Measurements from ENCODE around the gene MYL10. TPM values are rescaled to one million over a fixed set of nuclear protein-coding genes. Genes with fewer than 3 reads are reported as not detected.

Gene MYL10
- polyA plus RNA-seq, 4 donors, result not detected

GRCh38 chr7:101575168-101575567, 53.9 kb downstream of the MYL10 start:
- H3K4me3 ChIP-seq (ENCODE audit: low read depth in 1 of 3, low read length in 3 of 3), result no peak overlapping the region
- no peak for FAIRE-seq
- DNase-seq, result no peak

GRCh38 chr7:101572156-101572555, 56.9 kb downstream of the MYL10 start:
- no peak for FAIRE-seq

More at GRCh38 chr7:101575168-101575567, 53.9 kb downstream of the MYL10 start:
- no peak overlapping the region for H3K27ac ChIP-seq (ENCODE audit: low read depth in 1 of 3, low read length in 2 of 3)
- H3K27me3 ChIP-seq (ENCODE audit: control insufficient read depth in 3 of 3, insufficient read depth in 3 of 3, low read length in 3 of 3), result no peaks in the 10 kb centered on the region
- H3K4me1 ChIP-seq (ENCODE audit: control insufficient read depth in 3 of 3, insufficient read depth in 2 of 3, low read depth in 1 of 3, low read length in 2 of 3), result no peaks in the 10 kb centered on the region
- no peaks in the 10 kb centered on the region for H3K36me3 ChIP-seq (ENCODE audit: control insufficient read depth in 3 of 3, insufficient read depth in 2 of 3, low read depth in 1 of 3, low read length in 3 of 3)
- peaks cover 0 to 17% of the 10 kb centered on the region in 2 donors for H3K9me3 ChIP-seq (ENCODE audit: control insufficient read depth in 2 of 2, insufficient read depth in 1 of 2, low read depth in 1 of 2, low read length in 1 of 2)
- WGBS, 3 donors, result 47 to 59% (median 59%) methylated on average over 2 of the region's 2 CpGs

GRCh38 chr7:101567230-101567629, 61.9 kb downstream of the MYL10 start:
- WGBS, 3 donors, result 86 to 92% (median 90%) methylated on average over 7 of the region's 7 CpGs
- Histone ChIP-seq H3K36me3 (ENCODE audit: control insufficient read depth in 3 of 3, insufficient read depth in 2 of 3, low read depth in 1 of 3, low read length in 3 of 3) (no peaks in the 10 kb centered on the region), H3K9me3 (ENCODE audit: control insufficient read depth in 2 of 2, insufficient read depth in 1 of 2, low read depth in 1 of 2, low read length in 1 of 2) (no peaks in the 10 kb centered on the region), H3K27me3 (ENCODE audit: control insufficient read depth in 3 of 3, insufficient read depth in 3 of 3, low read length in 3 of 3) (peaks cover 0 to 3% (median 0%) of the 10 kb centered on the region in 3 donors), H3K4me3 (ENCODE audit: low read depth in 1 of 3, low read length in 3 of 3) (no peak overlapping the region), H3K4me1 (ENCODE audit: control insufficient read depth in 3 of 3, insufficient read depth in 2 of 3, low read depth in 1 of 3, low read length in 2 of 3) (no peaks in the 10 kb centered on the region), H3K27ac (ENCODE audit: low read depth in 1 of 3, low read length in 2 of 3) (no peak overlapping the region)
- FAIRE-seq (no peak), DNase-seq (no peak)

More at GRCh38 chr7:101572156-101572555, 56.9 kb downstream of the MYL10 start:
- H3K4me3 ChIP-seq (ENCODE audit: low read depth in 1 of 3, low read length in 3 of 3), result no peak overlapping the region
- H3K27me3 ChIP-seq (ENCODE audit: control insufficient read depth in 3 of 3, insufficient read depth in 3 of 3, low read length in 3 of 3), result no peaks in the 10 kb centered on the region
- peaks cover 0 to 10% of the 10 kb centered on the region in 2 donors for H3K9me3 ChIP-seq (ENCODE audit: control insufficient read depth in 2 of 2, insufficient read depth in 1 of 2, low read depth in 1 of 2, low read length in 1 of 2)
- DNase-seq, result no peak
- no peak overlapping the region for H3K27ac ChIP-seq (ENCODE audit: low read depth in 1 of 3, low read length in 2 of 3)
- H3K36me3 ChIP-seq (ENCODE audit: control insufficient read depth in 3 of 3, insufficient read depth in 2 of 3, low read depth in 1 of 3, low read length in 3 of 3), result no peaks in the 10 kb centered on the region
- 93 to 100% (median 96%) methylated on average over 2 of the region's 2 CpGs for WGBS, 3 donors
- no peaks in the 10 kb centered on the region for H3K4me1 ChIP-seq (ENCODE audit: control insufficient read depth in 3 of 3, insufficient read depth in 2 of 3, low read depth in 1 of 3, low read length in 2 of 3)

- 80 to 87% (median 82%) methylated on average over 8 of the region's 8 CpGs for WGBS, 3 donors
- Histone ChIP-seq H3K27me3 (ENCODE audit: control insufficient read depth in 3 of 3, insufficient read depth in 3 of 3, low read length in 3 of 3) (peaks cover 0 to 3% (median 0%) of the 10 kb centered on the region in 3 donors), H3K9me3 (ENCODE audit: control insufficient read depth in 2 of 2, insufficient read depth in 1 of 2, low read depth in 1 of 2, low read length in 1 of 2) (no peaks in the 10 kb centered on the region), H3K4me1 (ENCODE audit: control insufficient read depth in 3 of 3, insufficient read depth in 2 of 3, low read depth in 1 of 3, low read length in 2 of 3) (no peaks in the 10 kb centered on the region), H3K27ac (ENCODE audit: low read depth in 1 of 3, low read length in 2 of 3) (no peak overlapping the region), H3K36me3 (ENCODE audit: control insufficient read depth in 3 of 3, insufficient read depth in 2 of 3, low read depth in 1 of 3, low read length in 3 of 3) (no peaks in the 10 kb centered on the region), H3K4me3 (ENCODE audit: low read depth in 1 of 3, low read length in 3 of 3) (no peak overlapping the region)
- FAIRE-seq (no peak), DNase-seq (no peak)
These were observed 63.4 kb downstream of the MYL10 start for GRCh38 chr7:101565601-101566209.

GRCh38 chr7:101564778-101565211, 64.3 kb downstream of the MYL10 start:
- DNase-seq, result peak; percentile 24 to 64
- peaks cover 0 to 3% (median 0%) of the 10 kb centered on the region in 3 donors for H3K27me3 ChIP-seq (ENCODE audit: control insufficient read depth in 3 of 3, insufficient read depth in 3 of 3, low read length in 3 of 3)
- no peak overlapping the region for H3K4me3 ChIP-seq (ENCODE audit: low read depth in 1 of 3, low read length in 3 of 3)
- H3K4me1 ChIP-seq (ENCODE audit: control insufficient read depth in 3 of 3, insufficient read depth in 2 of 3, low read depth in 1 of 3, low read length in 2 of 3), result no peaks in the 10 kb centered on the region
- no peaks in the 10 kb centered on the region for H3K36me3 ChIP-seq (ENCODE audit: control insufficient read depth in 3 of 3, insufficient read depth in 2 of 3, low read depth in 1 of 3, low read length in 3 of 3)
- H3K9me3 ChIP-seq (ENCODE audit: control insufficient read depth in 2 of 2, insufficient read depth in 1 of 2, low read depth in 1 of 2, low read length in 1 of 2), result no peaks in the 10 kb centered on the region
- 22 to 42% (median 30%) methylated on average over 16 of the region's 16 CpGs for WGBS, 3 donors
- no peak overlapping the region for H3K27ac ChIP-seq (ENCODE audit: low read depth in 1 of 3, low read length in 2 of 3)
- FAIRE-seq, result no peak

GRCh38 chr7:101563943-101564777, 64.9 kb downstream of the MYL10 start:
- no peaks in the 10 kb centered on the region for H3K36me3 ChIP-seq (ENCODE audit: control insufficient read depth in 3 of 3, insufficient read depth in 2 of 3, low read depth in 1 of 3, low read length in 3 of 3)
- no peaks in the 10 kb centered on the region for H3K9me3 ChIP-seq (ENCODE audit: control insufficient read depth in 2 of 2, insufficient read depth in 1 of 2, low read depth in 1 of 2, low read length in 1 of 2)
- H3K27me3 ChIP-seq (ENCODE audit: control insufficient read depth in 3 of 3, insufficient read depth in 3 of 3, low read length in 3 of 3), result peaks cover 0 to 3% (median 0%) of the 10 kb centered on the region in 3 donors
- DNase-seq, result no peak
- H3K4me3 ChIP-seq (ENCODE audit: low read depth in 1 of 3, low read length in 3 of 3), result no peak overlapping the region
- no peak for FAIRE-seq
- H3K27ac ChIP-seq (ENCODE audit: low read depth in 1 of 3, low read length in 2 of 3), result no peak overlapping the region
- 72 to 80% (median 77%) methylated on average over 23 of the region's 23 CpGs for WGBS, 3 donors
- no peaks in the 10 kb centered on the region for H3K4me1 ChIP-seq (ENCODE audit: control insufficient read depth in 3 of 3, insufficient read depth in 2 of 3, low read depth in 1 of 3, low read length in 2 of 3)

Other genes with a start within 250 kb of the MYL10 start
- gene CUX1, start 188.3 kb upstream of the MYL10 start, polyA plus RNA-seq, result 10 to 100 TPM; 29.2 to 77.5 (median 32.3) TPM